Neutrophil (primary cell): ENCODE data around the gene PLA2G12B.

Experiments used
- H3K27ac ChIP-seq: fragments of 200-600 bp; sonication (generic); 2 replicates; pipeline ENCODE4 v1.5.1; 2016; ENCODE audit warnings: mild to moderate bottlenecking, moderate library complexity
- H3K27me3 ChIP-seq: fragments of 200-600 bp; sonication (generic); 2 replicates; pipeline ENCODE4 v1.6.0; 2016; ENCODE audit warnings: mild to moderate bottlenecking
- H3K36me3 ChIP-seq: fragments of 200-600 bp; sonication (generic); 2 replicates; pipeline ENCODE4 v1.5.1; 2017
- H3K4me1 ChIP-seq, 2 experiments: fragments of 200-600 bp in 1 of 2; sonication (generic) in 1 of 2; 1 replicate in 1 of 2; 2 replicates in 1 of 2; pipeline versions ENCODE4 v1.5.1 to v1.6.1; 2013 to 2016; ENCODE audit warnings: low read depth in 1 of 2, low read length in 1 of 2, mild to moderate bottlenecking in 1 of 2, moderate library complexity in 1 of 2; ENCODE audit not compliant: control insufficient read depth in 1 of 2, insufficient read depth in 1 of 2
- H3K4me3 ChIP-seq, 2 experiments: fragments of 200-600 bp in 1 of 2; sonication (generic) in 1 of 2; 1 replicate in 1 of 2; 2 replicates in 1 of 2; pipeline ENCODE4 v1.5.1; 2013 to 2016; ENCODE audit warnings: low read depth in 1 of 2, low read length in 1 of 2, mild to moderate bottlenecking in 1 of 2, moderate library complexity in 1 of 2
- H3K9me3 ChIP-seq: fragments of 200-600 bp; sonication (generic); 2 replicates; pipeline ENCODE4 v1.5.1; 2016
- TF ChIP-seq, protein P1 (sequence below): fragments of 200-600 bp; sonication (generic); IDR thresholded peaks from 2 replicates; pipeline ENCODE4 v1.5.1; 2016; ENCODE audit warnings: antibody characterized with exemption

The PLA2G12B gene

DNA sequence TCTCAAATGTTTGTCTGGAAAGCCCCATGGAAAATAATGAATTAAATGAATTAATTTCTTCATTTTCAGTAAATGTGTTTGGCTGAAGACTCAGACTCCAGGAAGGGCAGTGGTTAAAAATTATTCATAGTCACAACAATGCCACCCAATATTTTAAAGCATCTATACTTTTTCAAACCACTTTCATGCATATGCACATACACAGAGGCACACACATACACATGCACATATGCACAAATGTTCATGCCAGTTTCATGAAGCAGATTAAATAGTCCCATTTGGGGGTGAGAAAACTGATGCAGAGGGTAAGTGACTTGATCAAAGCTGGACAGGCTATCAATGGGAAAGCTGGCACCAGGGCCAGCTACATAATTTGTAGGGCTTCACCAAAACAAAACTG, 1.4 kb upstream of the PLA2G12B start:
- TF ChIP-seq, protein P1, sequence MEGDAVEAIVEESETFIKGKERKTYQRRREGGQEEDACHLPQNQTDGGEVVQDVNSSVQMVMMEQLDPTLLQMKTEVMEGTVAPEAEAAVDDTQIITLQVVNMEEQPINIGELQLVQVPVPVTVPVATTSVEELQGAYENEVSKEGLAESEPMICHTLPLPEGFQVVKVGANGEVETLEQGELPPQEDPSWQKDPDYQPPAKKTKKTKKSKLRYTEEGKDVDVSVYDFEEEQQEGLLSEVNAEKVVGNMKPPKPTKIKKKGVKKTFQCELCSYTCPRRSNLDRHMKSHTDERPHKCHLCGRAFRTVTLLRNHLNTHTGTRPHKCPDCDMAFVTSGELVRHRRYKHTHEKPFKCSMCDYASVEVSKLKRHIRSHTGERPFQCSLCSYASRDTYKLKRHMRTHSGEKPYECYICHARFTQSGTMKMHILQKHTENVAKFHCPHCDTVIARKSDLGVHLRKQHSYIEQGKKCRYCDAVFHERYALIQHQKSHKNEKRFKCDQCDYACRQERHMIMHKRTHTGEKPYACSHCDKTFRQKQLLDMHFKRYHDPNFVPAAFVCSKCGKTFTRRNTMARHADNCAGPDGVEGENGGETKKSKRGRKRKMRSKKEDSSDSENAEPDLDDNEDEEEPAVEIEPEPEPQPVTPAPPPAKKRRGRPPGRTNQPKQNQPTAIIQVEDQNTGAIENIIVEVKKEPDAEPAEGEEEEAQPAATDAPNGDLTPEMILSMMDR = no peak
- no peak overlapping the region for H3K4me3 ChIP-seq
- no peaks in the 10 kb centered on the region for H3K4me1 ChIP-seq
- H3K9me3 ChIP-seq = no peaks in the 10 kb centered on the region
- H3K27ac ChIP-seq = no peak overlapping the region
- H3K36me3 ChIP-seq = no peaks in the 10 kb centered on the region
- peaks cover 26% of the 10 kb centered on the region for H3K27me3 ChIP-seq

DNA sequence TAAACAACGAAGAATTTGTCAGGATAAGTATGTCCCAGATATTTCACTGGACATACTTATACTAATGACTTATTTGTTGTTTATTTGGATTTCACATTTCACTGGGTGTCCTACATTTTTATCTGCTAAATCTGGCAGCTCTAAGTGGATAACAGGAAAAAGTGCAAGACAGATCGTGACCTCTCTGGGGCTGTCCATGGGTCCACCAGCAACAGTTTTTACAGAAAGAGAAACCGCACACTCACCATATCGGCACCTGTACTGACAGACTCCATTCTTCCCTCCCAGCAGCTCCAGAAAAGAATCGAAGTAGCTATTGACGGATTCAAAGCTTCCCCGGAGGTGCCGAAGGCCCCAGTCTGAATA, 393 bp downstream of the PLA2G12B start:
- no peaks in the 10 kb centered on the region for H3K9me3 ChIP-seq
- H3K4me1 ChIP-seq = no peaks in the 10 kb centered on the region
- no peaks in the 10 kb centered on the region for H3K36me3 ChIP-seq
- H3K27me3 ChIP-seq = peaks cover 12% of the 10 kb centered on the region
- TF ChIP-seq, protein P1 = no peak
- H3K27ac ChIP-seq = no peak overlapping the region
- H3K4me3 ChIP-seq = no peak overlapping the region

DNA sequence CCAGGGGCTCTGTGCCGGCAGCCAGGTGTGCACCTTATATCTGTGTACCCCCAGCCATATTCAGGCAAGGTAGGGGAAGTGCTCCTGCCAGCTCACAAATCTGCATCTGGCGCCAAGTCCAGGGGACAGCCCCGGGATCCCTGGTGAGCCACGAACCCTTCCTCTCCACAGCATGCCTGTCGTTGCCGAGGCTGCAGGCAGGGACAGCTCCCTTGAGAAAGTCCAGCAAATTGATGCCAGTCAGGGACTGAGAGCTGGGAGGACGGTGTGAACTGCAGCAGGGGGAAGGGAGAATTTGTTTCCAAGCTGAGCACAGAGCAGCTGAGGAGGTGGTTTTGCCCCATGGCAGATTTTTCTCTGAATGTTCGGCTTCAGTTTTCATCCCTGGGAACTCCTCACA, 919 bp downstream of the PLA2G12B start:
- H3K4me3 ChIP-seq = no peak overlapping the region
- H3K9me3 ChIP-seq = no peaks in the 10 kb centered on the region
- TF ChIP-seq, protein P1 = no peak
- no peak overlapping the region for H3K27ac ChIP-seq
- peaks cover 12% of the 10 kb centered on the region for H3K27me3 ChIP-seq
- no peaks in the 10 kb centered on the region for H3K36me3 ChIP-seq
- no peaks in the 10 kb centered on the region for H3K4me1 ChIP-seq

DNA sequence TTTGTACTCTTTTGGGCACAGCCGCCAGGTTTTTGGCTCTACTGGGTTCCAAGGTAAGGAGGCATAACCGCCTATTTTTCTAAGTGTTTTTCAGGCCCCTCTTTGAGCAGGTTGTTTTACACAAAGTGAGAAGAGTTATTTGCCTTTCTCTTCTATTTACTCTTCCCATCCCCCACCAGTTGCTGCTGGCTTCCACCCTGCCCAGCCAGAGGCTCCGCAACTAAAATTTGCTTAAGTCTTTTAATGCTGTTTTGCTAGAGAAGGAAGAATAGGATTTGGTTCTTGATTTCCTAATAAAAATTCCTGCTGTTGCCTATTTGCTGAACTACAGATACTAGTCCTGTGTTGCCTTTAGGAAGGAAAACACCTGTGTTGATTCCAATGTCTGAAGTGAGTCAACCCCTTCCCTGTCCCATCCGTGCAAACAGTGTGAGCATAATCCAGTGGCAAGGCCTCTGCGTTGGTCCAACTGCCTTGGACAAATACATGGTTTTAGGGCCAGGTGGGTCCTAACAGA, 1.9 kb downstream of the PLA2G12B start:
- TF ChIP-seq, protein P1 = no peak
- Histone ChIP-seq H3K4me3 (no peak overlapping the region), H3K27me3 (peaks cover 10% of the 10 kb centered on the region), H3K27ac (no peak overlapping the region), H3K9me3 (no peaks in the 10 kb centered on the region), H3K36me3 (no peaks in the 10 kb centered on the region), H3K4me1 (no peaks in the 10 kb centered on the region)

DNA sequence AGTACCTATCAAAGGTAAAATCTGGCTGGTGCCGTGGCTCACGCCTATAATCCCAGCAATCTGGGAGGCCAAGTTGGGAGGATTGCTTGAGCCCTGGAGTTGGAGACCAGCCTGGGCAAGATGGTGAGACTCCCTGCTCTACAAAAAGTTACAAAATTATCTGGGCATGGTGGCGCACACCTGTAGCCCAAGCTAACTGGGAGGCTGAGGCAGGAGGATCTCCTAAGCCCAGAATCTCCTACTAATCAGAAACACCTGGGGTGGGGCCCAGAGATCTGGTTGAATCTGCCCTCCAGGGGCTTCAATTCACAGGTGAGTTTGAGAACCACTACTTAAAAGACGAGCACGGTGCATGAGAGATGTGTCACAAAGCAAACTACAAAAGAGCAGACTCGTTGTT, 2.4 kb downstream of the PLA2G12B start:
- no peaks in the 10 kb centered on the region for H3K9me3 ChIP-seq
- TF ChIP-seq, protein P1 = no peak
- no peaks in the 10 kb centered on the region for H3K4me1 ChIP-seq
- no peak overlapping the region for H3K4me3 ChIP-seq
- H3K36me3 ChIP-seq = no peaks in the 10 kb centered on the region
- H3K27ac ChIP-seq = no peak overlapping the region
- peaks cover 7% of the 10 kb centered on the region for H3K27me3 ChIP-seq

DNA sequence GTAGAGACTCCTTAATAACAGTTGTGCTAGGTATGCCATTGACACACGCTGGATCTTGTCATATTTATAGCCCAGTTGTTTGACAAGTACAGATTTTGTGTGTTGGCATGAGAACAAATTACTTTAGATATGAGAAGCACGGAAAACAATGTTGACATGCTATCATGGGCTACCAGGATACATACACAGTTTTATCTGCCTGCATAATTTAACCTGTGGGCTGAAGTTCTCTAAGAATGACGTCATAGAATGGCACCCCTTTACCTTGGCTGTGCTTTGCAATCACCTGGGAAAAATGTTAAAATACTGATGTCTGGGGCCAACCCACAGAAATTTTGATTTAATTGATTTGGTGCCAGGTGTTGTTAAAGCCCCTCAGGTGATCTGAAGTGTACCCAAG, 2.8 kb downstream of the PLA2G12B start:
- Histone ChIP-seq H3K27me3 (peaks cover 5% of the 10 kb centered on the region), H3K36me3 (no peaks in the 10 kb centered on the region), H3K27ac (no peak overlapping the region), H3K9me3 (no peaks in the 10 kb centered on the region), H3K4me3 (no peak overlapping the region), H3K4me1 (no peaks in the 10 kb centered on the region)
- TF ChIP-seq, protein P1 = no peak
